Activated T-helper 1 cell treated with anti-CD3 and anti-CD28 coated beads, Interleukin-2, amount 50 U/mL, for 16 hours (primary cell): Measurements from ENCODE around the gene UBE2O.
"Not testable (repeated sequence)": the region's sequence is repeated elsewhere in the genome, so short reads cannot be mapped to it uniquely, and the experiment has no call there.

Experiments used
- DNase-seq, 2 donors: peaks; one replicate each; pipeline ENCODE4 v3.0.0-alpha.2; 2020; ENCODE audit warnings: low read depth in 1 of 2, low spot score in 1 of 2

Gene UBE2O

GRCh38 chr17:76353004-76353598 lies 99.9 kb downstream of the UBE2O start:
- no peak for DNase-seq

GRCh38 chr17:76351526-76352071 lies 101.4 kb downstream of the UBE2O start:
- no peak for DNase-seq

DNA sequence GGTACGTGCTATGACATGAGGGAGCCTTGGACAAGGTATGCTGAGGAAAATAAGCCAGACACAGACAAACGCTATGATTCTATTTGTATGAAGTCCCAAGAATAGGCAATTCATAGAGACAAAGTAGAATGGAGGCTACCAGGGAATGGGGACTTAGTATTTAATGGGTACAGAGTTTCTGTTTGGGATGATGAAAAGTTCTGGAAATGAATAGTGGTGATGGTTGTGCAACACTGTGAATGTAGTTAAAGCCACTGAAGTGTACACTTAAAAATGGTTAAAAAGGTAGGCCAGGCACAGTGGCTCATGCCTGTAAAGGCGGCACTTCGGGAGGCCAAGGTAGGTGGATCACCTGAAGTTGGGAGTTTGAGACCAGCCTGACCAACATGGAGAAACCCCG lies 102.5 kb downstream of the UBE2O start:
- no peak for DNase-seq

GRCh38 chr17:76346936-76347335 lies 106.0 kb downstream of the UBE2O start:
- not testable (repeated sequence) for DNase-seq

- DNase-seq = no peak
Observed at GRCh38 chr17:76345377-76345974, 107.5 kb downstream of the UBE2O start.

DNA sequence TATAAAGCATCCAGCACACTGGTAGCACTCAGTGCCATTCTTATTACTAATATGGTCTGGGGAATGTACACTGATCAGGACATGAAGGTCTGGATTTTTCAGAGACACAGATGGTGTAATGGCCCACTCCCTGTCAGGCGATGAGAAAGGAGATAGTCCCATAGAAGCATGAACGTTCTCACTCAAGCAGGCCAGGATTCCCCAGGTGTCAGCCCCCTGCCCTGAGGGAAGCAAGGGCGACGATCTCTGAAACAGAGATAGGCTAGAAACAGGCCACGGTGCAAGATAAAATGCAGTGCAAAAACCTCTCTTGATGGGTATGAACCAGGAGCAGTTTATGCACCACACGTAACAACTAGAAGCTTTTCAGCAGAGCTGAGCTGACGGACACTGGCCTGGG lies 109.8 kb downstream of the UBE2O start:
- no peak for DNase-seq

DNA sequence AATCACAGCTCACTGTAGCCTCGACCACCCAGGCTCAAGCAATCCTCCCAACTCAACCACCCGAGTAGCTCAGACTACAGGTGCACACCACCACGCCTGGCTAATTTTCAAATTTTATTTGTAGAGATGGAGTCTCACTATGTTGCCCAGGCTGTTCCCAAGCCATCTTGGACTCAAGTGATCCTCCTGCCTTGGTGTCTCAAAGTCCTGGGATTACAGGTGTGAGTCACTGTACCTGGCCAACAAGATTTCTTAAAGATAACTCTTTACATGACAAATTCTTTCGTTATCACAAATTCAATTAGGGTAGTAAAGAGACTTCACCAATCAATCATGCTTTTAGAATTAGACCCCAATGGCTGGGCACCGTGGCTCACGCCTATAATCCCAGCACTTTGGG lies 111.7 kb downstream of the UBE2O start:
- no peak for DNase-seq
